A673 (cell line): ENCODE results near the gene C3orf52.

Source experiments
- CTCF ChIP-seq: fragments of 300-800, 200-600 bp; sonication (generic); conservative IDR thresholded peaks from 2 replicates; pipeline ENCODE4 v1.5.1; 2017; ENCODE audit warnings: low read depth, mild to moderate bottlenecking, antibody characterized with exemption, low read length, moderate library complexity, mixed read lengths
- EZH2 ChIP-seq: fragments of 200-600 bp; sonication (generic); IDR thresholded peaks from 2 replicates; pipeline ENCODE4 v1.6.1; 2017; ENCODE audit warnings: borderline replicate concordance, low read depth, mild to moderate bottlenecking, mixed read lengths, antibody characterized with exemption, low read length; ENCODE audit not compliant: poor library complexity, severe bottlenecking

- no peak for TF ChIP-seq CTCF
- no peak for TF ChIP-seq EZH2
Observed at GRCh38 chr3:112132554-112132953, 46.4 kb downstream of the C3orf52 start.
